IMR-90 (cell line): Measurements from ENCODE around the gene EIF5A. TPM values are rescaled to one million over a fixed set of nuclear protein-coding genes. Genes with fewer than 3 reads are reported as not detected.
A peak's percentile ranks its signal among the peaks of the same experiment; 100 is the strongest.

Experiments used
- ATAC-seq: fragments of 200-7000 bp; cut with Tn5 transposase; 2 replicates; pipeline ENCODE4 v1.9.1; 2020; ENCODE audit warnings: low read depth, mild to moderate bottlenecking, moderate library complexity
- BruUV-seq: library from RNA; stranded (reverse); fragments of 400-500 nt; replicated peaks from 2 replicates; lab custom pipeline; 2021; lab: Mats Ljungman, UMichigan
- CTCF ChIA-PET: fragments of 300-600 bp; formaldehyde crosslinking; extraction: SDS; loops from one replicate; lab custom pipeline; 2021; ENCODE audit warnings: antibody characterized with exemption; lab: Yijun Ruan, JAX
- POLR2A ChIA-PET: fragments of 300-600 bp; sonication (Branson Sonifier 250); formaldehyde crosslinking; loops from one replicate; lab custom pipeline; 2022; ENCODE audit warnings: antibody characterized with exemption; ENCODE audit not compliant: unreplicated experiment; lab: Charles Lee
- DNase-seq: peaks from one replicate; pipeline ENCODE4 v3.0.0; 2013
- H2AFZ ChIP-seq: replicated peaks from 2 replicates; pipeline ENCODE3; 2013; ENCODE audit warnings: low read length, mild to moderate bottlenecking; ENCODE audit not compliant: poor library complexity
- H2AK5ac ChIP-seq: 2 replicates; pipeline ENCODE4 v1.6.1; 2013; ENCODE audit warnings: low read depth, low read length, inconsistent platforms
- H2AK9ac ChIP-seq: replicated peaks from 2 replicates; pipeline ENCODE3; 2013; ENCODE audit warnings: mild to moderate bottlenecking, low read depth, low read length, moderate library complexity; ENCODE audit not compliant: poor library complexity
- H2BK120ac ChIP-seq: 2 replicates; pipeline ENCODE4 v1.6.1; 2013; ENCODE audit warnings: low read depth, low read length, inconsistent platforms
- H2BK15ac ChIP-seq: 3 replicates; pipeline ENCODE4 v1.6.1; 2013; ENCODE audit warnings: low read depth, low read length, inconsistent platforms
- H2BK20ac ChIP-seq: 2 replicates; pipeline ENCODE4 v1.6.1; 2013; ENCODE audit warnings: low read depth, mild to moderate bottlenecking, inconsistent platforms, low read length, moderate library complexity
- H2BK5ac ChIP-seq: 2 replicates; pipeline ENCODE4 v1.6.1; 2013; ENCODE audit warnings: mild to moderate bottlenecking, low read depth, low read length, inconsistent platforms; ENCODE audit not compliant: poor library complexity, severe bottlenecking
- H3K14ac ChIP-seq: replicated peaks from 2 replicates; pipeline ENCODE4 v1.6.1; 2013; ENCODE audit warnings: low read depth, low read length, inconsistent platforms
- H3K18ac ChIP-seq: 2 replicates; pipeline ENCODE4 v1.6.1; 2013; ENCODE audit warnings: low read depth, low read length, control low read depth
- H3K23ac ChIP-seq: 2 replicates; pipeline ENCODE4 v1.6.1; 2013; ENCODE audit warnings: low read depth, low read length, inconsistent platforms
- H3K27ac ChIP-seq: 2 replicates; pipeline ENCODE4 v1.5.1; 2013; ENCODE audit warnings: mild to moderate bottlenecking, control low read depth, low read length; ENCODE audit not compliant: insufficient read depth
- H3K27me3 ChIP-seq: 2 replicates; pipeline ENCODE4 v1.6.1; 2013; ENCODE audit warnings: low read length; ENCODE audit not compliant: control insufficient read depth, insufficient read depth
- H3K36me3 ChIP-seq: 2 replicates; pipeline ENCODE4 v1.6.1; 2013; ENCODE audit warnings: low read length, mixed read lengths; ENCODE audit not compliant: control insufficient read depth, insufficient read depth
- H3K4ac ChIP-seq: 2 replicates; pipeline ENCODE4 v1.6.1; 2013; ENCODE audit warnings: low read depth, low read length, inconsistent platforms
- H3K4me1 ChIP-seq: 2 replicates; pipeline ENCODE4 v1.6.1; 2013; ENCODE audit warnings: low read length, mixed read lengths; ENCODE audit not compliant: control insufficient read depth, insufficient read depth
- H3K4me2 ChIP-seq: 2 replicates; pipeline ENCODE4 v1.6.1; 2013; ENCODE audit warnings: low read depth, mild to moderate bottlenecking, control low read depth, low read length, moderate library complexity
- H3K4me3 ChIP-seq: 2 replicates; pipeline ENCODE4 v1.5.1; 2013; ENCODE audit warnings: low read depth, mild to moderate bottlenecking, control low read depth, low read length, moderate library complexity; ENCODE audit not compliant: insufficient read depth
- H3K56ac ChIP-seq: 2 replicates; pipeline ENCODE4 v1.6.1; 2013; ENCODE audit warnings: low read length, inconsistent platforms; ENCODE audit not compliant: insufficient read depth; ENCODE audit errors: extremely low read depth
- H3K79me1 ChIP-seq, 2 experiments: 2 replicates each; pipeline ENCODE4 v1.6.1; 2013; ENCODE audit warnings: low read length in 2 of 2, inconsistent platforms in 1 of 2, low read depth in 1 of 2
- H3K9ac ChIP-seq: 2 replicates; pipeline ENCODE4 v1.6.1; 2013; ENCODE audit warnings: low read depth, low read length, control low read depth
- H3K9me1 ChIP-seq: 2 replicates; pipeline ENCODE4 v1.6.1; 2013; ENCODE audit warnings: low read length, inconsistent platforms; ENCODE audit not compliant: insufficient read depth
- H3K9me3 ChIP-seq: 2 replicates; pipeline ENCODE4 v1.6.1; 2013; ENCODE audit warnings: low read length; ENCODE audit not compliant: control insufficient read depth, insufficient read depth
- H4K20me1 ChIP-seq: 2 replicates; pipeline ENCODE4 v1.6.1; 2013; ENCODE audit warnings: low read length, inconsistent platforms; ENCODE audit not compliant: insufficient read depth
- H4K5ac ChIP-seq: 2 replicates; pipeline ENCODE4 v1.6.1; 2013; ENCODE audit warnings: mild to moderate bottlenecking, low read depth, low read length, control low read depth
- H4K8ac ChIP-seq, 2 experiments: 2 replicates each; pipeline ENCODE4 v1.6.1; 2013; ENCODE audit warnings: low read depth in 2 of 2, low read length in 2 of 2, control low read depth in 1 of 2, inconsistent platforms in 1 of 2
- H4K91ac ChIP-seq: 2 replicates; pipeline ENCODE4 v1.6.1; 2013; ENCODE audit warnings: low read depth, low read length, inconsistent platforms; ENCODE audit not compliant: insufficient read depth
- BHLHE40 ChIP-seq: fragments of 150-350 bp; IDR thresholded peaks from 2 replicates; pipeline ENCODE4 v1.6.1; 2016; ENCODE audit warnings: mild to moderate bottlenecking, low read depth, low read length
- CEBPB ChIP-seq: IDR thresholded peaks from 2 replicates; pipeline ENCODE4 v1.6.1; 2012; ENCODE audit warnings: low read depth, low read length, improper control_type of control experiment
- CHD1 ChIP-seq: IDR thresholded peaks from 2 replicates; pipeline ENCODE4 v1.6.1; 2012; ENCODE audit warnings: low read depth, low read length, improper control_type of control experiment
- CTCF ChIP-seq: conservative IDR thresholded peaks from 2 replicates; pipeline ENCODE4 v1.5.1; 2012; ENCODE audit warnings: mild to moderate bottlenecking, low read depth, low read length, improper control_type of control experiment
- ELK1 ChIP-seq: fragments of 150-350 bp; IDR thresholded peaks from 2 replicates; pipeline ENCODE4 v1.6.1; 2016; ENCODE audit warnings: low read depth, mild to moderate bottlenecking, low read length, moderate library complexity, borderline replicate concordance
- FOS ChIP-seq: fragments of 150-350 bp; IDR thresholded peaks from 2 replicates; pipeline ENCODE4 v1.6.1; 2016; ENCODE audit warnings: low read depth, low read length
- MAFK ChIP-seq: IDR thresholded peaks from 2 replicates; pipeline ENCODE4 v1.6.1; 2012; ENCODE audit warnings: low read depth, low read length, improper control_type of control experiment
- MAZ ChIP-seq: IDR thresholded peaks from 2 replicates; pipeline ENCODE4 v1.6.1; 2012; ENCODE audit warnings: low read depth, mild to moderate bottlenecking, low read length, improper control_type of control experiment, moderate library complexity, borderline replicate concordance
- NFE2L2 ChIP-seq: fragments of 150-350 bp; IDR thresholded peaks from 2 replicates; pipeline ENCODE4 v1.6.1; 2016; ENCODE audit warnings: low read depth, mild to moderate bottlenecking, low read length
- POLR2A ChIP-seq: IDR thresholded peaks from 2 replicates; pipeline ENCODE4 v1.6.1; 2012; ENCODE audit warnings: mild to moderate bottlenecking, low read depth, low read length
- RAD21 ChIP-seq: IDR thresholded peaks from 2 replicates; pipeline ENCODE4 v1.6.1; 2012; ENCODE audit warnings: low read length, improper control_type of control experiment
- RCOR1 ChIP-seq: IDR thresholded peaks from 2 replicates; pipeline ENCODE4 v1.6.1; 2012; ENCODE audit warnings: mild to moderate bottlenecking, low read length, improper control_type of control experiment; ENCODE audit not compliant: insufficient replicate concordance
- RFX5 ChIP-seq: IDR thresholded peaks from 2 replicates; pipeline ENCODE4 v1.8.0; 2012; ENCODE audit warnings: low read depth, mild to moderate bottlenecking, low read length, moderate library complexity
- SMC3 ChIP-seq: fragments of 150-350 bp; IDR thresholded peaks from 2 replicates; pipeline ENCODE4 v1.6.1; 2016; ENCODE audit warnings: low read depth, mild to moderate bottlenecking, antibody characterized with exemption, low read length, moderate library complexity
- USF2 ChIP-seq: fragments of 150-350 bp; IDR thresholded peaks from 2 replicates; pipeline ENCODE4 v1.6.1; 2017; ENCODE audit warnings: mild to moderate bottlenecking, antibody characterized with exemption, low read length, low read depth
- WGBS, 2 experiments: methylation state at CpG; one replicate each; pipeline versions ENCODE4 v1.1.5 to v1.1.7; 2013; ENCODE audit warnings: missing lambda C conversion rate in 2 of 2; ENCODE audit not compliant: insufficient read length in 1 of 2; ENCODE audit errors: extremely low coverage in 2 of 2; 5-methylcytosine and 5-hydroxymethylcytosine counted together
- dilution Hi-C: fragments of 300-500 bp; cut with HindIII; formaldehyde crosslinking; loops from one replicate; pipeline ENCODE4 v1.14.3; 2018; ENCODE audit warnings: low sequenced_read_pairs; ENCODE audit not compliant: unreplicated experiment
- in situ Hi-C: fragments of 300-500 bp; cut with MboI; formaldehyde crosslinking; loops from 3 replicates; pipeline ENCODE4 v1.14.3; 2019; ENCODE audit warnings: low sequenced_read_pairs, inconsistent platforms, mixed read lengths
- intact Hi-C: fragments of 100-400 bp; cut with micrococcal nuclease; formaldehyde crosslinking; loops from 2 replicates; pipeline ENCODE4 v1.10.0; 2022
- polyA plus RNA-seq, 3 experiments: library from polyadenylated mRNA; depleted of rRNA; stranded (reverse); fragments of >200 nt; gene quantifications; 2 replicates each; pipeline ENCODE4 v1.2.3, GENCODE V29; 2012; ENCODE audit warnings: low replicate concordance in 1 of 3
- total RNA-seq: library from RNA; depleted of rRNA; stranded (reverse); fragments of >200 nt; gene quantifications from 2 replicates; pipeline ENCODE4 v1.2.3, GENCODE V29; 2012

EIF5A gene
- total and polyA plus RNA-seq, 2 of the 4 experiments (the other 2 are of a cell fraction), result 782 to 883 TPM

- Histone ChIP-seq H3K9ac (no peak overlapping the region), H3K4me2 (peak overlapping the region; percentile 82), H3K56ac (no peak overlapping the region), H2BK20ac (no peak overlapping the region), H2BK5ac (no peak overlapping the region), H3K4me1 (peaks cover 8% of the 10 kb centered on the region), H2AFZ (peak overlapping the region; percentile 87), H3K23ac (0 out of 2 replicates have a peak overlapping the region, but pooled peaks have one; percentile 45), H3K9me1 (peaks cover 10% of the 10 kb centered on the region), H4K5ac (peak overlapping the region; percentile 78), H3K4me3 (peak overlapping the region; percentile 37), H3K9me3 (no peaks in the 10 kb centered on the region), H2BK120ac (no peak overlapping the region), H3K27me3 (peaks cover 13% of the 10 kb centered on the region; the same call in 1 of the 2 replicates), H2AK5ac (no peak overlapping the region), H3K79me1 (peaks cover 0 to 6% of the 10 kb centered on the region in 2 experiments; a peak in 1 of 4 replicates), H4K8ac (peak overlapping the region in 1 of 2 experiments; percentile 56; a peak in 3 of 4 replicates), H3K18ac (no peak overlapping the region), H2AK9ac (peak overlapping the region; percentile 71), H3K14ac (no peak overlapping the region), H4K91ac (no peak overlapping the region; the same call in 1 of the 2 replicates), H3K27ac (no peak overlapping the region), H3K36me3 (peaks cover 26% of the 10 kb centered on the region), H4K20me1 (no peaks in the 10 kb centered on the region), H2BK15ac (no peak overlapping the region), H3K4ac (peak overlapping the region; percentile 28; the same call in 1 of the 2 replicates)
- ATAC-seq (peak; percentile 48), DNase-seq (no peak)
- 22% methylated on average over 41 of the region's 54 CpGs; no CpG with 5 or more reads in 1 of the 2 experiments for WGBS, 2 experiments
- ChIA-PET CTCF (no interaction called here), POLR2A (no interaction called here)
- in situ Hi-C loops, result no loop called here
- no TSS peak for BruUV-seq
- dilution Hi-C loops, result no loop called here
- intact Hi-C loops, result no loop called here
- TF ChIP-seq USF2 (no peak), POLR2A (no peak), CEBPB (no peak), MAFK (no peak), CHD1 (no peak), CTCF (no peak), ELK1 (no peak), FOS (no peak), SMC3 (no peak), MAZ (no peak), RCOR1 (no peak), RFX5 (no peak), NFE2L2 (no peak), RAD21 (no peak), BHLHE40 (no peak)
These were observed 46.6 kb upstream of the EIF5A start for GRCh38 chr17:7260651-7261378.
